NB4 (cell line): ENCODE measurements around the gene EFL1.

Source experiments
- MYC ChIP-seq: IDR thresholded peaks from 2 replicates; pipeline ENCODE4 v1.6.1; 2011; ENCODE audit warnings: low read depth, low read length
- POLR2A ChIP-seq: IDR thresholded peaks from 2 replicates; pipeline ENCODE4 v1.6.1; 2011; ENCODE audit warnings: mild to moderate bottlenecking; ENCODE audit not compliant: insufficient read length; ENCODE audit errors: extremely low read depth
- TF ChIP-seq, protein P1 (sequence below): IDR thresholded peaks from one replicate; pipeline ENCODE4 v1.5.1; 2012; ENCODE audit warnings: low read depth, low read length

DNA sequence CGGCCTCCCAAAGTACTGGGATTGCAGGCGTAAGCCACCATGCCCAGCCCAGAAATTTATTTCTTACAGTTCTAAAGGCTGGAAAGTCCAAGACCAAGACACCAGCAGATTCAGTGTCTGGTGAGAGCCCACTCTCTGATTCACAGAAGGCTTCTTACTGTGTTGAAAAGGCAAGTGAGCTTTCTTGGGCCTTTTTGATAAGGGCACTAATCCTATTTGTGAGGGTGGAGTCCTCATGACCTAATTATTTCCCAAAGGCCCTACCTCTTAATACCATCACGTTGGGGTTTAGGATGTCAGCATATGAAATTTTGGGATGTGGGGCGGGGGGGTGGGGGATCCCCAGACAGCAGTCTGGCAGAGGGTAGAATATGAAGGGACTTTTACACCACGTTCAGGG is 169.2 kb downstream of the EFL1 start:
- TF ChIP-seq, protein P1, sequence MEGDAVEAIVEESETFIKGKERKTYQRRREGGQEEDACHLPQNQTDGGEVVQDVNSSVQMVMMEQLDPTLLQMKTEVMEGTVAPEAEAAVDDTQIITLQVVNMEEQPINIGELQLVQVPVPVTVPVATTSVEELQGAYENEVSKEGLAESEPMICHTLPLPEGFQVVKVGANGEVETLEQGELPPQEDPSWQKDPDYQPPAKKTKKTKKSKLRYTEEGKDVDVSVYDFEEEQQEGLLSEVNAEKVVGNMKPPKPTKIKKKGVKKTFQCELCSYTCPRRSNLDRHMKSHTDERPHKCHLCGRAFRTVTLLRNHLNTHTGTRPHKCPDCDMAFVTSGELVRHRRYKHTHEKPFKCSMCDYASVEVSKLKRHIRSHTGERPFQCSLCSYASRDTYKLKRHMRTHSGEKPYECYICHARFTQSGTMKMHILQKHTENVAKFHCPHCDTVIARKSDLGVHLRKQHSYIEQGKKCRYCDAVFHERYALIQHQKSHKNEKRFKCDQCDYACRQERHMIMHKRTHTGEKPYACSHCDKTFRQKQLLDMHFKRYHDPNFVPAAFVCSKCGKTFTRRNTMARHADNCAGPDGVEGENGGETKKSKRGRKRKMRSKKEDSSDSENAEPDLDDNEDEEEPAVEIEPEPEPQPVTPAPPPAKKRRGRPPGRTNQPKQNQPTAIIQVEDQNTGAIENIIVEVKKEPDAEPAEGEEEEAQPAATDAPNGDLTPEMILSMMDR = no peak
- TF ChIP-seq MYC (no peak), POLR2A (no peak)
